H9 (cell line): Measurements from ENCODE around the gene CAPN9. TPM values are rescaled to one million over a fixed set of nuclear protein-coding genes. Genes with fewer than 3 reads are reported as not detected.

Experiments used
- DNase-seq: peaks from one replicate; pipeline ENCODE4 v3.0.0-alpha.2; 2017
- H2AFZ ChIP-seq: one replicate; pipeline ENCODE4 v1.6.1; 2013; ENCODE audit warnings: mild to moderate bottlenecking, low read length, control low read depth, moderate library complexity
- H2AK5ac ChIP-seq: 2 replicates; pipeline ENCODE4 v1.6.1; 2013; ENCODE audit warnings: low read length, control low read depth, mixed read lengths; ENCODE audit not compliant: insufficient read length
- H2BK120ac ChIP-seq: one replicate; pipeline ENCODE4 v1.6.1; 2013; ENCODE audit warnings: low read depth, mild to moderate bottlenecking, low read length, control low read depth, inconsistent platforms; ENCODE audit not compliant: poor library complexity, severe bottlenecking
- H2BK12ac ChIP-seq: 2 replicates; pipeline ENCODE4 v1.6.1; 2013; ENCODE audit warnings: low read length, control low read depth, mixed read lengths, low read depth; ENCODE audit not compliant: insufficient read length
- H2BK15ac ChIP-seq: 2 replicates; pipeline ENCODE4 v1.6.1; 2013; ENCODE audit warnings: low read depth, low read length, control low read depth
- H2BK20ac ChIP-seq: one replicate; pipeline ENCODE4 v1.6.1; 2013; ENCODE audit warnings: low read depth, mild to moderate bottlenecking, low read length, control low read depth, inconsistent platforms; ENCODE audit not compliant: poor library complexity, severe bottlenecking
- H2BK5ac ChIP-seq: 2 replicates; pipeline ENCODE4 v1.6.1; 2013; ENCODE audit warnings: low read length, control low read depth, mixed read lengths; ENCODE audit not compliant: insufficient read length
- H3K14ac ChIP-seq: 2 replicates; pipeline ENCODE4 v1.6.1; 2013; ENCODE audit warnings: low read length, control low read depth; ENCODE audit not compliant: insufficient read depth
- H3K18ac ChIP-seq: 2 replicates; pipeline ENCODE4 v1.6.1; 2013; ENCODE audit warnings: low read depth, mild to moderate bottlenecking, mixed read lengths, low read length, control low read depth; ENCODE audit not compliant: insufficient read length
- H3K23ac ChIP-seq: 2 replicates; pipeline ENCODE4 v1.6.1; 2013; ENCODE audit warnings: low read length, control low read depth, mixed read lengths, low read depth; ENCODE audit not compliant: insufficient read length
- H3K23me2 ChIP-seq: 2 replicates; pipeline ENCODE4 v1.6.1; 2013; ENCODE audit warnings: low read depth, mild to moderate bottlenecking, mixed read lengths, low read length, control low read depth; ENCODE audit not compliant: insufficient read length, poor library complexity, severe bottlenecking
- H3K27ac ChIP-seq: 2 replicates; pipeline ENCODE4 v1.5.1; 2013; ENCODE audit warnings: low read length, control low read depth, mixed read lengths, low read depth; ENCODE audit not compliant: insufficient read length
- H3K27me3 ChIP-seq: 2 replicates; pipeline ENCODE4 v1.6.1; 2013; ENCODE audit warnings: low read length, control low read depth, inconsistent platforms; ENCODE audit not compliant: insufficient read depth
- H3K4ac ChIP-seq: 2 replicates; pipeline ENCODE4 v1.6.1; 2013; ENCODE audit warnings: low read depth, mild to moderate bottlenecking, control low read depth, inconsistent platforms, low read length, moderate library complexity
- H3K4me1 ChIP-seq: 2 replicates; pipeline ENCODE4 v1.6.1; 2013; ENCODE audit warnings: low read length, control low read depth, inconsistent platforms; ENCODE audit not compliant: insufficient read depth
- H3K4me2 ChIP-seq: 2 replicates; pipeline ENCODE4 v1.6.1; 2013; ENCODE audit warnings: low read length, control low read depth, mixed read lengths; ENCODE audit not compliant: insufficient read length, insufficient read depth
- H3K56ac ChIP-seq: 2 replicates; pipeline ENCODE4 v1.6.1; 2013; ENCODE audit warnings: low read depth, mild to moderate bottlenecking, mixed read lengths, low read length, control low read depth; ENCODE audit not compliant: insufficient read length
- H3K79me1 ChIP-seq: 2 replicates; pipeline ENCODE4 v1.6.1; 2013; ENCODE audit warnings: low read depth, mild to moderate bottlenecking, moderate library complexity, low read length, control low read depth, inconsistent platforms; ENCODE audit not compliant: insufficient read depth, poor library complexity, severe bottlenecking
- H3K79me2 ChIP-seq: 2 replicates; pipeline ENCODE4 v1.6.1; 2013; ENCODE audit warnings: low read length, control low read depth, inconsistent platforms; ENCODE audit not compliant: insufficient read depth
- H3K9ac ChIP-seq: 2 replicates; pipeline ENCODE4 v1.6.1; 2013; ENCODE audit warnings: low read length, control low read depth, mixed read lengths; ENCODE audit not compliant: insufficient read length; ENCODE audit errors: extremely low read depth
- H3K9me3 ChIP-seq: one replicate; pipeline ENCODE4 v1.6.1; 2013; ENCODE audit warnings: low read depth, low read length, inconsistent platforms; ENCODE audit not compliant: control insufficient read depth
- H3T11ph ChIP-seq: one replicate; pipeline ENCODE4 v1.6.1; 2013; ENCODE audit warnings: mild to moderate bottlenecking, low read length, control low read depth, inconsistent platforms
- H4K20me1 ChIP-seq: one replicate; pipeline ENCODE4 v1.6.1; 2013; ENCODE audit not compliant: control insufficient read depth, insufficient read length, insufficient read depth
- H4K5ac ChIP-seq: 2 replicates; pipeline ENCODE4 v1.6.1; 2013; ENCODE audit warnings: low read depth, mild to moderate bottlenecking, mixed read lengths, low read length, control low read depth; ENCODE audit not compliant: insufficient read length
- H4K8ac ChIP-seq: replicated peaks from 2 replicates; pipeline ENCODE4 v1.6.1; 2013; ENCODE audit warnings: low read length, control low read depth, mixed read lengths, low read depth; ENCODE audit not compliant: insufficient read length
- H4K91ac ChIP-seq: 2 replicates; pipeline ENCODE4 v1.6.1; 2013; ENCODE audit warnings: low read depth, mild to moderate bottlenecking, moderate library complexity, mixed read lengths, low read length, control low read depth; ENCODE audit not compliant: insufficient read length
- H3K27ac Mint-ChIP-seq, 3 experiments: 2 replicates in 2 of 3; 3 replicates in 1 of 3; pipeline ENCODE4 v1.8.0; 2020 to 2021; ENCODE audit warnings: mixed read lengths in 3 of 3, mild to moderate bottlenecking in 1 of 3, moderate library complexity in 1 of 3
- H3K27me3 Mint-ChIP-seq: 2 replicates; pipeline ENCODE4 v1.8.0; 2021; ENCODE audit warnings: low read depth, mild to moderate bottlenecking, moderate library complexity, mixed read lengths
- H3K36me3 Mint-ChIP-seq, 3 experiments: 2 replicates in 2 of 3; 3 replicates in 1 of 3; pipeline ENCODE4 v1.8.0; 2020 to 2021; ENCODE audit warnings: low read depth in 3 of 3, mixed read lengths in 3 of 3; ENCODE audit not compliant: insufficient read depth in 1 of 3
- H3K4me1 Mint-ChIP-seq, 2 experiments: 2 replicates each; pipeline ENCODE4 v1.8.0; 2020; ENCODE audit warnings: mixed read lengths in 2 of 2
- H3K4me3 Mint-ChIP-seq, 2 experiments: 2 replicates in 1 of 2; 3 replicates in 1 of 2; pipeline ENCODE4 v1.8.0; 2020 to 2021; ENCODE audit warnings: mild to moderate bottlenecking in 2 of 2, mixed read lengths in 2 of 2, moderate library complexity in 1 of 2
- H3K9me3 Mint-ChIP-seq, 2 experiments: 2 replicates in 1 of 2; 3 replicates in 1 of 2; pipeline ENCODE4 v1.8.0; 2020; ENCODE audit warnings: mild to moderate bottlenecking in 2 of 2, mixed read lengths in 2 of 2, moderate library complexity in 1 of 2
- CTCF ChIP-seq: fragments of 200-600 bp; sonication (generic); conservative IDR thresholded peaks from 3 replicates; pipeline ENCODE4 v1.8.0; 2021; ENCODE audit warnings: antibody characterized with exemption, mild to moderate bottlenecking
- WGBS: extraction: QIAGEN DNeasy Blood & Tissue Kit; methylation state at CpG from one replicate; pipeline ENCODE4 v1.1.7; 2013; ENCODE audit warnings: missing lambda C conversion rate, low lambda C conversion rate, mixed read lengths; ENCODE audit not compliant: insufficient read length; ENCODE audit errors: extremely low coverage; 5-methylcytosine and 5-hydroxymethylcytosine counted together
- total RNA-seq: library from RNA; stranded (reverse); gene quantifications from 2 replicates; pipeline ENCODE4 v1.2.1, GENCODE V29; 2021

CAPN9 gene
- total RNA-seq, 1 experiment from 2014 or later: 0.22 TPM

GRCh38 chr1:230818367-230818766 lies 71.2 kb downstream of the CAPN9 start:
- H3K23ac ChIP-seq: no peak overlapping the region
- H3K79me2 ChIP-seq: no peaks in the 10 kb centered on the region
- no peak for DNase-seq
- H4K91ac ChIP-seq: no peak overlapping the region
- H3T11ph ChIP-seq: no peak overlapping the region
- H4K8ac ChIP-seq: no peak overlapping the region
- no peak overlapping the region for H3K27ac ChIP-seq
- H4K5ac ChIP-seq: no peak overlapping the region
- H3K9me3 ChIP-seq: no peaks in the 10 kb centered on the region
- no peak overlapping the region for H3K27ac Mint-ChIP-seq
- H3K4me3 Mint-ChIP-seq: no peak overlapping the region
- WGBS: no CpG with 5 or more reads among the region's 1 CpG
- no peak overlapping the region for H3K9ac ChIP-seq
- no peaks in the 10 kb centered on the region for H3K79me1 ChIP-seq
- H2BK5ac ChIP-seq: no peak overlapping the region
- no peak overlapping the region for H3K4ac ChIP-seq
- H3K4me2 ChIP-seq: no peak overlapping the region
- no peak overlapping the region for H2BK20ac ChIP-seq
- H3K18ac ChIP-seq: no peak overlapping the region
- no peaks in the 10 kb centered on the region for H3K27me3 ChIP-seq
- H3K56ac ChIP-seq: no peak overlapping the region
- H3K4me1 Mint-ChIP-seq: no peaks in the 10 kb centered on the region
- H3K36me3 Mint-ChIP-seq: no peaks in the 10 kb centered on the region
- no peaks in the 10 kb centered on the region for H4K20me1 ChIP-seq
- H3K4me1 ChIP-seq: no peaks in the 10 kb centered on the region
- H2AK5ac ChIP-seq: no peak overlapping the region
- no peak overlapping the region for H3K14ac ChIP-seq
- H2BK12ac ChIP-seq: no peak overlapping the region
- no peak overlapping the region for H2BK15ac ChIP-seq
- H2BK120ac ChIP-seq: no peak overlapping the region
- peaks cover 76% of the 10 kb centered on the region for H3K27me3 Mint-ChIP-seq
- no peak for TF ChIP-seq CTCF
- H2AFZ ChIP-seq: no peak overlapping the region
- peaks cover under 1% of the 10 kb centered on the region in 2 experiments; a peak in 1 of 5 replicates for H3K9me3 Mint-ChIP-seq
- no peaks in the 10 kb centered on the region for H3K23me2 ChIP-seq
